Dedifferentiated amniotic fluid mesenchymal stem cell (primary cell): ENCODE data around the gene SMG5.

Experiments used
- DNase-seq: peaks from one replicate; pipeline ENCODE4 v3.0.0-alpha.2; 2016; ENCODE audit errors: extremely low spot score

Gene SMG5

DNA sequence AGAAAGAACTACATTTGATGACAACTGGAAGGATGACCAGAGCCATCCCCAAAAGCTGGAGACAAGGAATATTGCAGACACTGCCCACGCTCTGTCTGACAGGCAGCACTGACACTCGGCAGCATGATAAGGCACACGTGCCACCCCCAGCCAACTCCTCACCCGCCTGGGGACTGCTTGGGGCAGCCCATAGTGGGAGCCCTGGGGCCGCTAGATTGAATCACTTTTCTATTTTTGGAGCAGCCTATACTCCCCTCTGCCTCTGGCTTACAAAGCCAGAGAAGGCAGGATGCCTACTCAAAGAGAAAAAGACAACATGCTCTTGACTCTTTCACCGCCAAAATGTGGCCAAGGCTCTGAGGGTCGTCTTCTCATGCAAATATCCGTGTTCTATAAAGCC lies 1.3 kb downstream of the SMG5 start:
- peak; percentile 44 for DNase-seq

- no peak for DNase-seq
Observed at GRCh38 chr1:156279837-156280236, 2.8 kb downstream of the SMG5 start.

GRCh38 chr1:156276966-156277381 lies 5.7 kb downstream of the SMG5 start:
- no peak for DNase-seq

- no peak for DNase-seq
Observed at GRCh38 chr1:156276532-156276931, 6.1 kb downstream of the SMG5 start.

DNA sequence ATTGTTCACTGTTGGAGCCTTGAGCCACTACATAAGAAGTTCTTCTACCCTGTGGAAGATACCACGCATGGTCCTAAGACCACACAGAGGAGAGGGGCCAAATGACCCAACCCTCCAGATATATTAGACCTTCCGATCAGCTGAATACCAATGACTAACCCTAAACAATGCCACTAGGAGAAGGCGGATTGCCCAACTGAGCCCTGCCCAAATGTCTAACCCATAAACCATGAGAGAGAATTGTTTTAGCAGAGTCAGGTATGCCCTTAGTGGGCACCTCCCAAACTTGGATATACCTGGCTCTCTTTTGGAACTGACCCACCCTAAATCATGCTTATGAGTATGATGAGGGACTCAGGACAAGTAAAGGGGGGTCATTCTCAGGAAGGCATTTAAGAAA lies 12.3 kb downstream of the SMG5 start:
- DNase-seq: no peak

- DNase-seq: no peak
Observed at GRCh38 chr1:156268336-156268735, 14.3 kb downstream of the SMG5 start.

- no peak for DNase-seq
Observed at GRCh38 chr1:156266051-156266450, 16.6 kb downstream of the SMG5 start.

DNA sequence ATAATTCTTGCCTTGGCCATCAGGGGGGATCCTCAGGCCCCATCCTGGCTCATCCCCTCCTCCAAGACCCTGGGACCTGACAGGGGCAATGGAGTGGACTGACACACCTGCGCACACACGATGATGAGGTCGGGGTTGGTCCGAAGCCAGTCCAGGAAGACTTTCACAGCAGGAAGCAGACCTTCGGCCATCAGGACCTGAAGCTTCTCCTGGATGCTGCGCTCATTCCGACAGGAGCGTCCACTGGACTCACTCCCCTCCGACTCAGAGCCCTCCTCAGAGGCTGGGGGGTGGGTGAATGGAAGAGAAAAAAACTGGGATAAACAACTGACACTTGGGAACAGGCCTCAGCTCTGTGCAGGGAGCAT lies 19.4 kb downstream of the SMG5 start:
- no peak for DNase-seq

- peak; percentile 42 for DNase-seq
Observed at GRCh38 chr1:156262461-156263287, 20.0 kb downstream of the SMG5 start.

GRCh38 chr1:156260896-156261295 lies 21.7 kb downstream of the SMG5 start:
- no peak for DNase-seq

- DNase-seq: no peak
Observed at GRCh38 chr1:156259805-156260204, 22.8 kb downstream of the SMG5 start.

DNA sequence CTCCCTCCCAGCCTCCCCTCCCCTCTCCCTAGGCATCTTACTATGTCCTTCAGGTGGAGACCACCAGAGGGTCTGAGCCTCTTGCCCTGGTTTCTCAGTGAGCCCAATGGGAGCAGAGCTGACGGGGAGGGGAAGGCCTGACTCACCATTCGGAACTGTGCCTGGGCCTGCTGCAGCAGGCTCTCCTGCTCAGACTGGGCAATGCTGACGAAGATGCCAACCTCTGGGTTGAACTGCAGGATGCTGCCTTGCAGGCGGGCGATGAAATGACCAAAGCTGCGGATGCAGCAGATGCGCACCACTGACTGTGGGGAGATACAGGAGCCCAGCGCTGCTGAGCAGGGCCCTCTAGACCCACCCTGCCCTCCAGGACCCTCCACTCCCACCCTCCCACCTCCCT lies 23.8 kb downstream of the SMG5 start:
- DNase-seq: no peak

DNA sequence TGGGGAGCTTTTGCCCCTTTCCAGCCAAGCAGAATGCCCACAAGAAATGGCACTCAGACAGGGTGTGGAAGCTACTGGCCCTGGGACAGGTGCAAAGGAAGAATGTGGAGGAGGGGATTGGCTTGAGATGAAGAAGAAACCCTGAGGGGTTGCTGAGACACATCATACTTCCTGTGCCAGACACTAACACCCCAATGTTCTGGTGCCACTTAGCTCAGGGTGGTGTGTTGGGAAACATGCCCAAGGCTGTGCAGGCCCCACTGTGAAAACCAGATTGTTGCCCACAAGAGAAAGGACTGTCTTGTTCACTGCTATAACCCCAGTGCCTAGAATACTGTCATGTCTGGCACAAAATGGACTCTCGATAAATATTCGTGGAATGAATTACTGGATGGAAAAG lies 24.9 kb downstream of the SMG5 start:
- DNase-seq: no peak

DNA sequence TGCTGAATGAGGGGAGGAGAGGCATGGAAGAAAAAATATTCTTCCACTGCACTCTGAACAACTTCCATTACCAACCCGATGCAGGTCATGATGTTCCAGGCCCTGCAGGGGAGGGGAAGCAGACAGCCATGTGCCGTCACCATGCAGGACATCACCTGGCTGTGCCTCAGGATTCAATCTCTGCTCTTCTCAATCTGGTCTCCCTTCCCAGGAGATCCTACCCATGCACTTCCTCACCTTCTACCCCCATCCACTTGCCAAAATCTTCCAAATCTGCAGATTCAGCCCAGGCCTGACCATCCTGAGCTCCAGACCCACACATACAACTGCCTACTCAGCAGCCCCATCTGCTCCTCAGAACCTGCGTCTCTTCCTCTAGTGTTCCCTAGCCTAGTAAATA lies 29.0 kb downstream of the SMG5 start:
- no peak for DNase-seq

DNA sequence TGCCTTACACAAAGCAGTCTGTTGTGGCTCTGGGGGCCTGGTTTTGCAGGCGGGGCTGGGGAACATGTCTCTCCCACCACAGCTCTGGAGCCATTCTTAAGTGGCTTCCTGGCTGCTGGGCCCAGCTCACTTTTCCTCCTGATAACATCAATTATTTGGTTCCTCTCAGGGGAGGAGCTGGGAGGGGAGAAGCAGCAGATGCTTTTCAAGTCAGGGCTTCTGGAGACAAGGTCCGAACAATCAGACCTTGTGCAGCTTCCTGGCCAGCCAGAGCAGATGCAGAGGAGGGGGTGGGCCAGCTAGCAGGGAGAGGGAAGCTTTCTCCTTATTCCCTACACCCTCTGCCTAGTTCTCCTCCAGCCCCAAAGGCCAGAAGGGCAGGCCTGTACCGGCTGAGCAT lies 31.1 kb downstream of the SMG5 start:
- no peak for DNase-seq

DNA sequence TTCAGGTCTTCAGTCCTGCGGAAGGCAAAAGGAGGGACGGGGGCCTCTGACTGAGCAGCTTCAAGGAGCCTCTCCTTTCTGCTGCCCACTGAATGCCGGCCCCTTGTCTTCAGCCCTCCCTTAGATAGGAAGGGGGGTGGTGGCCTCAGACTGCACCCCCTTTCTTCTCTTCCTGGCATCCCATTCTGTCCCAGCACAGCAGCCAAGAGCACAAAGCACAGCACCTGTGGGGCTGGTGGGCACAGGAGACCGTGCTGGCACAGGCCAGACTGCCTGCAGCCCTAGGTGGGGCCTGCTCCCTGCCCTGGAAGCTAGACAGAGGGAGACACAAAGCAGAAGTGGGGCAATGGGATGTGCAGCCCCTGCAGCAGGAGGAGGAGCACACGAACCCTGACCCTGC lies 33.0 kb downstream of the SMG5 start:
- DNase-seq: no peak

DNA sequence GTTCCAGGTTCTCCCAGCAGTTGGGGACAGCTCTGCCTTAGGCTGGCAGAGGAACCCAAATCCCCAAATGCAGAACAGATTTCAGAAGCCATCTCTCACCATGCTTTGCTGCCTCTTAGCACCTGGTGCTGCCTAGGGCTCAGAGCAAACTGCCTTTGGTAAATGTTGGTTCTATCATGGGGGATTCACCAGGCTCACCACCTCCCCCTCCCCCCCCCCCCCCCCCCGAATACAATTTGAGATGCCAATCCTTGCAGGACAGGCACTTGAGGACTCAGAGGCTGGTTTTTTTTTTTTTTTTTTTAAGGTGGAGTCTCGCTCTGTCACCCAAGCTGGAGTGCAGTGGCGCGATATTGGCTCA lies 34.3 kb downstream of the SMG5 start:
- DNase-seq: no peak

DNA sequence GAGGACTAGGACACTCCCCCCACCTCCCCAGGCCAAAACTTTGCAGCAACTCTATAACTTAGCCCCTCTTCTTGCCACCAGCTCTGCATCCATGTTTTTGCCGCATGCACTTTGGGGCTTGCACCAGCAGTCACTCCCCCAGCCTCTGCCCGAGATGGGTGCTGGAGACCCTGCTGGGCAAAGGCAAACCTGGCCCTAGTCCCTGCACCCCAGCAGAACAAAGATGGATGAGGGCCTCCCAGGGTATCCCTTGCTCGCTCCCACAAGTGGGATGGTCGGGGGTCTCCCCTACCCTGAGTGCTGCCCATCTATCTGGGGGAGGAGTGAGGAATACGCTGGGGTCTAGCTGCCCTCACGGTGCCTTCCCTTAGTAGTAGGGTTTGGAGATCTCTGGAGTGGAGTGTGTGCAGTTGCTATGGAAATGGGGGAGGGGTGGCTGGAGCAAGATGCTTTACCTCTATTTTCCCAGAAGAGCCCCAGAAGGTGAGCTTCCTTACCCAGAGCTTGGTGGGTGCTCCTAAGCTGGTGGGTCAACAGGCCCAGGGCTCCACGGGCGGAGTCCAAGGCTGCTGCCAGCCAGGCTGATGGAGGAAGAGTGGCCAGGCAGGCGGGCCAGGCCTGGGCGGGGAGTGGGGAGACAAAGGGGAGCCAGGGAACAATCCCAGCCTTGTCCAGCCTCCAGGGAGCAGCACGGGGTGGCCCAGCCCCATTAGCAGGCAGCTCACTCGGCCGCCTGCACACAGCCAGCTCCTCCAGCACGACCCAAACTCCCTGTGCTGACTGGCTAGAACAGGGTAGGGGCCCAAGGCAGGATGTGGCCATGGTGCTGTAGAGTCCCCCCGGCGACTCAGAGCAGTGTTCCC lies 34.9 kb downstream of the SMG5 start, which contains the start of gene PAQR6:
PAQR6 (minus strand) TSS at position 597 of the 863 bp plus-strand sequence. CDS start 1,325 bp downstream, outside the sequence.
- no peak for DNase-seq

DNA sequence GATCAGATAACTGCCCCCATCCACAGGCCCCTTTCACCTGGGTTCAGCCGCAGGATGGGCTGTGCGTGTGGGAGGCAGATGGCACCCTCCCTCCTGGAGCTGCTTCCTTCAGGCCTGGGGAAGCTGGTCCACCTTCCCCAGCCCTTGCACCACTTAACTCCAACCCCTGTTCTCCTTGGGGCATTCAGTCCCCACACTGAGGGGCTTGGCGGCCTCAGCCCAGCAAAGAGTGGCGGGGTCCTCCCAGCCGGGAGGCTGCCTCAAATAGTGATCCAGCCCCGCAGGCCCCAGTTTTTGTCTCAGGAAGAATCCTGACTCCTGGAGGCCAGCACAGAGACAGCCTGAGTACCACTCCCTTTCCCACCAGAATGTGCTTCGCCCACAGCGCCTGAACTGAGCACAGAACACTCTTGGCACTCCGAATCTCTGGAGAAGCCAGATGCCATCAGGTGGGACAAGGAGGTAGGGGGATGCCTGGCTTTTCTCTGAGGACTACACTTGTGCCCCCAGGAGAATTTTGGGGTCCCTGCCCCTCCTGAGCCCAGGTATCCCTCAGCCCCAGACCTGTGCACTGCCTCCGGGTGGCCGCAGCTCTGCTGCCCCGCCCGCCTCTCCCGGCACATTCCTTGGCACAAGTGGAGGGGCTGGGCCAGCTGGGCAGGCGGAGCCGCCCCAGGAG lies 35.7 kb downstream of the SMG5 start:
- no peak for DNase-seq

DNA sequence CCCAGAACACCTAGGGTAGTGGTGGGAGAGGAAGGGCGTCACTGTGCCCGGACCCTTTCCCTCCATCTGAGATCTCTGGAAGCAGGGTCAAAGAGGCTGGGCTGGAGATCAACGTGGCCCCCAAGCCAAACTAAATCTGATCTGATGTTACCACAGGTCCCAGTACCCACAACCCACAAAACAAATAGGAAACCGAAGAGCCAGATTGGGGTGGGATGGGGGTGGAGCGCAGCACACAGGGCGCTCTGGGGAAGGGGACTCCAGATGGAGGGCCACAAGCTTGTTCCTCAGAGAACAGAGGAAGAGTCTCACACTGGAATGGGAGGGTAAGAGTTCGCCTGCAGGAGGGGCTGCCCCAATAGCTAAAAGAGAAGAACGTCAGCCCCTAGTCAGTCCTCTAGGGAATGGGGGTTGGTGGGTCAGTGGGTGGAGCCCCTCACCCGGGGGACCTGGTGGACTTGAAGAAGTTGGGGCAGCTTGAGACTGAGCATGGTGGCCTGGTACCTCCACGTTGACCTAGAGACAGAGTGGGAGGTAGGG lies 36.3 kb downstream of the SMG5 start:
- no peak for DNase-seq

- DNase-seq: no peak
Observed at GRCh38 chr1:156245451-156246232, 37.0 kb downstream of the SMG5 start.
